GM12892 (cell line): ENCODE data around the gene PRDM16.

ENCODE experiments used
- DNase-seq: peaks from one replicate; pipeline ENCODE4 v3.0.0; 2011; ENCODE audit not compliant: insufficient read length
- FAIRE-seq: peaks from 2 replicates; lab custom pipeline; 2011; peaks lifted over from hg19 to GRCh38; lab: Jason Lieb, UNC
- POLR2A ChIP-seq: IDR thresholded peaks from 2 replicates; pipeline ENCODE4 v1.6.1; 2011; ENCODE audit warnings: low read depth, low read length, control low read depth
- POLR2AphosphoS5 ChIP-seq: IDR thresholded peaks from 2 replicates; pipeline ENCODE4 v1.6.1; 2011; ENCODE audit warnings: low read depth, low read length, control low read depth
- TAF1 ChIP-seq: IDR thresholded peaks from 2 replicates; pipeline ENCODE4 v1.6.1; 2011; ENCODE audit warnings: low read depth, mild to moderate bottlenecking, control low read depth, low read length, borderline replicate concordance

The PRDM16 gene

GRCh38 chr1:3049164-3049563, 19.8 kb upstream of the PRDM16 start:
- no peak for DNase-seq
- TF ChIP-seq POLR2A: no peak
- no peak for TF ChIP-seq POLR2AphosphoS5
- TF ChIP-seq TAF1: no peak
- no peak for FAIRE-seq

GRCh38 chr1:3049905-3050304, 19.1 kb upstream of the PRDM16 start:
- DNase-seq: no peak
- no peak for TF ChIP-seq POLR2A
- no peak for TF ChIP-seq POLR2AphosphoS5
- no peak for TF ChIP-seq TAF1
- FAIRE-seq: no peak

- FAIRE-seq (no peak), DNase-seq (no peak)
- TF ChIP-seq TAF1: no peak
- no peak for TF ChIP-seq POLR2A
- TF ChIP-seq POLR2AphosphoS5: no peak
Observed at GRCh38 chr1:3050603-3051002, 18.4 kb upstream of the PRDM16 start.

- no peak for TF ChIP-seq TAF1
- no peak for TF ChIP-seq POLR2A
- TF ChIP-seq POLR2AphosphoS5: no peak
- DNase-seq (no peak), FAIRE-seq (no peak)
Observed at GRCh38 chr1:3051270-3052268, 17.4 kb upstream of the PRDM16 start.

GRCh38 chr1:3052501-3052900, 16.5 kb upstream of the PRDM16 start:
- DNase-seq (no peak), FAIRE-seq (no peak)
- no peak for TF ChIP-seq TAF1
- no peak for TF ChIP-seq POLR2A
- TF ChIP-seq POLR2AphosphoS5: no peak

GRCh38 chr1:3053366-3053980, 15.5 kb upstream of the PRDM16 start:
- TF ChIP-seq TAF1 (no peak), POLR2AphosphoS5 (no peak), POLR2A (no peak)
- no peak for DNase-seq
- no peak for FAIRE-seq

GRCh38 chr1:3053986-3054385, 15.0 kb upstream of the PRDM16 start:
- FAIRE-seq (no peak), DNase-seq (no peak)
- TF ChIP-seq POLR2AphosphoS5 (no peak), TAF1 (no peak), POLR2A (no peak)

GRCh38 chr1:3054474-3054873, 14.5 kb upstream of the PRDM16 start:
- DNase-seq: no peak
- no peak for FAIRE-seq
- TF ChIP-seq TAF1: no peak
- TF ChIP-seq POLR2A: no peak
- no peak for TF ChIP-seq POLR2AphosphoS5

GRCh38 chr1:3055051-3055450, 14.0 kb upstream of the PRDM16 start:
- DNase-seq (no peak), FAIRE-seq (no peak)
- TF ChIP-seq POLR2A (no peak), POLR2AphosphoS5 (no peak), TAF1 (no peak)

- TF ChIP-seq POLR2A: no peak
- TF ChIP-seq TAF1: no peak
- TF ChIP-seq POLR2AphosphoS5: no peak
- DNase-seq: no peak
- no peak for FAIRE-seq
Observed at GRCh38 chr1:3056641-3057040, 12.4 kb upstream of the PRDM16 start.

- no peak for DNase-seq
- TF ChIP-seq TAF1: no peak
- no peak for TF ChIP-seq POLR2AphosphoS5
- no peak for TF ChIP-seq POLR2A
- FAIRE-seq: no peak
Observed at GRCh38 chr1:3058263-3059030, 10.6 kb upstream of the PRDM16 start.

GRCh38 chr1:3060127-3060526, 8.9 kb upstream of the PRDM16 start:
- TF ChIP-seq POLR2AphosphoS5 (no peak), TAF1 (no peak), POLR2A (no peak)
- DNase-seq (no peak), FAIRE-seq (no peak)
